ACC112 (cell line): Measurements from ENCODE around the gene RIPOR2.

Experiments used
- H2AFZ ChIP-seq: fragments of 200-600 bp; sonication (generic); one replicate; pipeline ENCODE4 v1.6.0; 2017; ENCODE audit warnings: antibody characterized with exemption, low read length; ENCODE audit not compliant: unreplicated experiment
- H3K27ac ChIP-seq: fragments of 200-600 bp; sonication (generic); 2 replicates; pipeline ENCODE4 v1.5.1; 2014; ENCODE audit warnings: low read depth, mild to moderate bottlenecking, antibody characterized with exemption, low read length, moderate library complexity
- H3K27me3 ChIP-seq: fragments of 200-600 bp; sonication (generic); 2 replicates; pipeline ENCODE4 v1.6.1; 2014; ENCODE audit warnings: mild to moderate bottlenecking, antibody characterized with exemption, low read length, moderate library complexity, mixed read lengths; ENCODE audit not compliant: insufficient read depth
- H3K36me3 ChIP-seq: fragments of 200-600 bp; sonication (generic); 2 replicates; pipeline ENCODE4 v1.6.1; 2016; ENCODE audit warnings: mild to moderate bottlenecking, antibody characterized with exemption, low read length, moderate library complexity, mixed read lengths; ENCODE audit not compliant: insufficient read depth
- H3K4me1 ChIP-seq: fragments of 200-600 bp; sonication (generic); one replicate; pipeline ENCODE4 v1.6.1; 2016; ENCODE audit warnings: low read length, mixed read lengths; ENCODE audit not compliant: insufficient read depth, unreplicated experiment, control insufficient read depth
- H3K4me3 ChIP-seq: fragments of 200-600 bp; sonication (generic); 2 replicates; pipeline ENCODE4 v1.5.1; 2014; ENCODE audit warnings: mild to moderate bottlenecking, low read depth, low read length
- H3K79me2 ChIP-seq: fragments of 200-600 bp; sonication (generic); one replicate; pipeline ENCODE4 v1.6.0; 2016; ENCODE audit warnings: low read length; ENCODE audit not compliant: control insufficient read depth, unreplicated experiment, insufficient read depth

Gene RIPOR2

GRCh38 chr6:24876499-24877465 lies 59.0 kb downstream of the RIPOR2 start:
- Histone ChIP-seq H3K36me3 (no peaks in the 10 kb centered on the region), H3K79me2 (no peaks in the 10 kb centered on the region), H2AFZ (no peak overlapping the region), H3K4me1 (no peaks in the 10 kb centered on the region), H3K27me3 (no peaks in the 10 kb centered on the region), H3K4me3 (no peak overlapping the region), H3K27ac (no peak overlapping the region)

- no peaks in the 10 kb centered on the region for H3K4me1 ChIP-seq
- no peak overlapping the region for H2AFZ ChIP-seq
- H3K27ac ChIP-seq, result no peak overlapping the region
- no peak overlapping the region for H3K4me3 ChIP-seq
- no peaks in the 10 kb centered on the region for H3K27me3 ChIP-seq
- no peaks in the 10 kb centered on the region for H3K79me2 ChIP-seq
- H3K36me3 ChIP-seq, result no peaks in the 10 kb centered on the region
Measured at GRCh38 chr6:24875534-24875901, 60.2 kb downstream of the RIPOR2 start.

- H3K27ac ChIP-seq, result no peak overlapping the region
- no peaks in the 10 kb centered on the region for H3K79me2 ChIP-seq
- no peaks in the 10 kb centered on the region for H3K27me3 ChIP-seq
- no peaks in the 10 kb centered on the region for H3K4me1 ChIP-seq
- no peak overlapping the region for H2AFZ ChIP-seq
- no peak overlapping the region for H3K4me3 ChIP-seq
- H3K36me3 ChIP-seq, result no peaks in the 10 kb centered on the region
Measured at GRCh38 chr6:24874776-24875533, 60.8 kb downstream of the RIPOR2 start.

GRCh38 chr6:24874128-24874527 lies 61.6 kb downstream of the RIPOR2 start:
- Histone ChIP-seq H3K27me3 (no peaks in the 10 kb centered on the region), H3K79me2 (no peaks in the 10 kb centered on the region), H3K4me1 (no peaks in the 10 kb centered on the region), H3K27ac (no peak overlapping the region), H3K4me3 (no peak overlapping the region), H2AFZ (no peak overlapping the region), H3K36me3 (no peaks in the 10 kb centered on the region)

GRCh38 chr6:24872779-24873178 lies 63.0 kb downstream of the RIPOR2 start:
- H3K27me3 ChIP-seq, result no peaks in the 10 kb centered on the region

GRCh38 chr6:24868765-24869164 lies 67.0 kb downstream of the RIPOR2 start:
- H3K27me3 ChIP-seq, result no peaks in the 10 kb centered on the region
- H3K36me3 ChIP-seq, result no peaks in the 10 kb centered on the region
- no peaks in the 10 kb centered on the region for H3K4me1 ChIP-seq
- no peaks in the 10 kb centered on the region for H3K79me2 ChIP-seq
- H3K27ac ChIP-seq, result no peak overlapping the region
- no peak overlapping the region for H3K4me3 ChIP-seq
- no peak overlapping the region for H2AFZ ChIP-seq

More at GRCh38 chr6:24872779-24873178, 63.0 kb downstream of the RIPOR2 start:
- H3K4me3 ChIP-seq, result no peak overlapping the region
- H2AFZ ChIP-seq, result no peak overlapping the region
- no peak overlapping the region for H3K27ac ChIP-seq
- H3K36me3 ChIP-seq, result no peaks in the 10 kb centered on the region
- H3K4me1 ChIP-seq, result no peaks in the 10 kb centered on the region
- no peaks in the 10 kb centered on the region for H3K79me2 ChIP-seq

- no peak overlapping the region for H3K4me3 ChIP-seq
- no peaks in the 10 kb centered on the region for H3K79me2 ChIP-seq
- no peak overlapping the region for H2AFZ ChIP-seq
- H3K27ac ChIP-seq, result no peak overlapping the region
- no peaks in the 10 kb centered on the region for H3K27me3 ChIP-seq
- H3K36me3 ChIP-seq, result no peaks in the 10 kb centered on the region
- no peaks in the 10 kb centered on the region for H3K4me1 ChIP-seq
Measured at GRCh38 chr6:24867104-24867703, 68.6 kb downstream of the RIPOR2 start.

- Histone ChIP-seq H3K4me3 (no peak overlapping the region), H2AFZ (no peak overlapping the region), H3K36me3 (no peaks in the 10 kb centered on the region), H3K27ac (no peak overlapping the region), H3K79me2 (no peaks in the 10 kb centered on the region), H3K4me1 (no peaks in the 10 kb centered on the region), H3K27me3 (no peaks in the 10 kb centered on the region)
Measured at GRCh38 chr6:24865161-24865560, 70.6 kb downstream of the RIPOR2 start.

- Histone ChIP-seq H3K79me2 (no peaks in the 10 kb centered on the region), H3K27ac (no peak overlapping the region), H3K4me1 (no peaks in the 10 kb centered on the region), H2AFZ (no peak overlapping the region), H3K27me3 (no peaks in the 10 kb centered on the region), H3K36me3 (no peaks in the 10 kb centered on the region), H3K4me3 (no peak overlapping the region)
Measured at GRCh38 chr6:24864343-24864742, 71.4 kb downstream of the RIPOR2 start.

- Histone ChIP-seq H3K36me3 (no peaks in the 10 kb centered on the region), H3K4me3 (no peak overlapping the region), H3K79me2 (no peaks in the 10 kb centered on the region), H3K27ac (no peak overlapping the region), H3K4me1 (peaks cover 14% of the 10 kb centered on the region), H3K27me3 (no peaks in the 10 kb centered on the region), H2AFZ (no peak overlapping the region)
Measured at GRCh38 chr6:24861934-24862333, 73.8 kb downstream of the RIPOR2 start.
